ENCODE measurements around the gene SIRT4. TPM values are rescaled to one million over a fixed set of nuclear protein-coding genes. Genes with fewer than 3 reads are reported as not detected.

The SIRT4 gene
- total RNA-seq, 1 experiment from 2014 or later, result 3.6 TPM

GRCh38 chr12:120353136-120353535 is 51.0 kb downstream of the SIRT4 start:
- POLR2A ChIA-PET (ENCODE audit: unreplicated experiment), result no interaction called here
- BruUV-seq (replicated peaks), result no TSS peak
- Histone ChIP-seq H3K9me3 (ENCODE audit: insufficient read depth, low read depth) (no peaks in the 10 kb centered on the region), H3F3A (ENCODE audit: insufficient read depth, low read depth) (no peaks in the 10 kb centered on the region; the same call in 1 of the 2 replicates), H4K20me1 (ENCODE audit: insufficient read depth) (no peaks in the 10 kb centered on the region), H3K4me2 (no peak overlapping the region), H3K4me1 (replicated peaks; ENCODE audit: insufficient read depth) (peaks cover 5% of the 10 kb centered on the region; the same call in 1 of the 2 replicates), H3K36me3 (ENCODE audit: low read depth) (no peaks in the 10 kb centered on the region), H3K27ac (no peak overlapping the region), H3K79me2 (ENCODE audit: low read depth) (no peaks in the 10 kb centered on the region), H3K4me3 (no peak overlapping the region), H2AFZ (no peak overlapping the region), H3K9me2 (ENCODE audit: insufficient read depth) (no peaks in the 10 kb centered on the region), H3K27me3 (ENCODE audit: insufficient read depth, low read depth) (no peaks in the 10 kb centered on the region)
- intact Hi-C loops (cut with micrococcal nuclease; ENCODE audit: unreplicated experiment), result loop anchor here (10.0 kb wide), 1 partner anchor 292 kb away; the partner anchor contains the start of gene CABP1
- CTCF ChIA-PET, result no interaction called here
- no peak for TF ChIP-seq EZH2 (IDR thresholded peaks at IDR 0.05; ENCODE audit: low read depth)
- no peak for TF ChIP-seq CTCF (conservative IDR thresholded peaks at IDR 0.05)
- DNase-seq, result no peak

GRCh38 chr12:120353556-120354317 is 51.6 kb downstream of the SIRT4 start:
- CTCF ChIA-PET, result no interaction called here
- no TSS peak for BruUV-seq (replicated peaks)
- Histone ChIP-seq H3K27ac (no peak overlapping the region), H3K9me3 (ENCODE audit: insufficient read depth, low read depth) (no peaks in the 10 kb centered on the region), H4K20me1 (ENCODE audit: insufficient read depth) (no peaks in the 10 kb centered on the region), H3K36me3 (ENCODE audit: low read depth) (no peaks in the 10 kb centered on the region), H2AFZ (no peak overlapping the region), H3K27me3 (ENCODE audit: insufficient read depth, low read depth) (no peaks in the 10 kb centered on the region), H3K4me3 (no peak overlapping the region), H3K4me2 (no peak overlapping the region), H3K4me1 (replicated peaks; ENCODE audit: insufficient read depth) (peaks cover 5% of the 10 kb centered on the region; the same call in 1 of the 2 replicates), H3K9me2 (ENCODE audit: insufficient read depth) (no peaks in the 10 kb centered on the region), H3F3A (ENCODE audit: insufficient read depth, low read depth) (no peaks in the 10 kb centered on the region; the same call in 1 of the 2 replicates), H3K79me2 (ENCODE audit: low read depth) (no peaks in the 10 kb centered on the region)
- POLR2A ChIA-PET (ENCODE audit: unreplicated experiment), result interaction anchor here (0.5 kb wide), 1 partner anchor 159 kb away, joined by 9 read pairs; no protein-coding TSS in a partner anchor
- TF ChIP-seq EZH2 (IDR thresholded peaks at IDR 0.05; ENCODE audit: low read depth) (no peak), CTCF (conservative IDR thresholded peaks at IDR 0.05) (no peak)
- intact Hi-C loops (cut with micrococcal nuclease; ENCODE audit: unreplicated experiment), result loop anchor here (10.0 kb wide), 1 partner anchor 291 kb away; the partner anchor contains the start of gene CABP1
- DNase-seq, result no peak

- BruUV-seq (replicated peaks), result no TSS peak
- Histone ChIP-seq H4K20me1 (ENCODE audit: insufficient read depth) (no peaks in the 10 kb centered on the region), H3F3A (ENCODE audit: insufficient read depth, low read depth) (no peaks in the 10 kb centered on the region; the same call in 1 of the 2 replicates), H3K4me3 (peak overlapping the region; percentile 22; the same call in 1 of the 2 replicates), H3K27me3 (ENCODE audit: insufficient read depth, low read depth) (no peaks in the 10 kb centered on the region), H3K27ac (no peak overlapping the region), H3K9me3 (ENCODE audit: insufficient read depth, low read depth) (no peaks in the 10 kb centered on the region), H3K79me2 (ENCODE audit: low read depth) (no peaks in the 10 kb centered on the region), H3K9me2 (ENCODE audit: insufficient read depth) (no peaks in the 10 kb centered on the region), H3K4me2 (peak overlapping the region; percentile 64), H3K4me1 (replicated peaks; ENCODE audit: insufficient read depth) (peaks cover 5% of the 10 kb centered on the region; the same call in 1 of the 2 replicates), H2AFZ (no peak overlapping the region; the same call in 1 of the 2 replicates), H3K36me3 (ENCODE audit: low read depth) (no peaks in the 10 kb centered on the region)
- ChIA-PET CTCF (interaction anchor here (0.5 to 0.6 kb wide), 2 partner anchors 127 to 280 kb away, joined by 4 to 5 read pairs; no protein-coding TSS in a partner anchor), POLR2A (ENCODE audit: unreplicated experiment) (interaction anchor here (0.6 kb wide), 1 partner anchor 293 kb away, joined by 3 read pairs; no protein-coding TSS in a partner anchor)
- TF ChIP-seq EZH2 (IDR thresholded peaks at IDR 0.05; ENCODE audit: low read depth), result no peak
- TF ChIP-seq CTCF (conservative IDR thresholded peaks at IDR 0.05), result peak; percentile 89
- peak; percentile 92 to 94 for DNase-seq
- intact Hi-C loops (cut with micrococcal nuclease; ENCODE audit: unreplicated experiment), result loop anchor here (1.0 to 10.0 kb wide), 6 partner anchors 74 to 288 kb away; partner anchors contain the start of genes CABP1, COX6A1 and DYNLL1
These were observed 54.5 kb downstream of the SIRT4 start for GRCh38 chr12:120356567-120357030.

All from PC-9 (cell line).